OCI-LY1 (cell line): ENCODE measurements around the gene NECTIN3.

ENCODE experiments used
- H2AFZ ChIP-seq: fragments of 200-600 bp; sonication (generic), shearing (Covaris generic); 2 replicates; pipeline ENCODE4 v1.6.0; 2014; ENCODE audit warnings: antibody characterized with exemption, mild to moderate bottlenecking, low read length
- H3F3A ChIP-seq: fragments of 200-600 bp; sonication (generic), shearing (Covaris generic); 2 replicates; pipeline ENCODE4 v1.6.0; 2014; ENCODE audit warnings: mild to moderate bottlenecking, antibody characterized with exemption, low read length, moderate library complexity; ENCODE audit not compliant: insufficient read depth
- H3K27ac ChIP-seq: fragments of 200-600 bp; sonication (generic); 2 replicates; pipeline ENCODE4 v1.5.1; 2014; ENCODE audit warnings: low read length, mixed run types, mild to moderate bottlenecking, low read depth; ENCODE audit not compliant: poor library complexity, severe bottlenecking
- H3K27me3 ChIP-seq: fragments of 200-600 bp; sonication (generic); 2 replicates; pipeline ENCODE4 v1.6.0; 2014; ENCODE audit warnings: antibody characterized with exemption, mild to moderate bottlenecking, low read length, moderate library complexity; ENCODE audit not compliant: insufficient read depth
- H3K36me3 ChIP-seq: fragments of 200-600 bp; sonication (generic); 2 replicates; pipeline ENCODE4 v1.6.1; 2014; ENCODE audit warnings: mild to moderate bottlenecking, antibody characterized with exemption, low read length, moderate library complexity, mixed read lengths; ENCODE audit not compliant: insufficient read depth
- H3K4me1 ChIP-seq: fragments of 200-600 bp; sonication (generic); 2 replicates; pipeline ENCODE4 v1.5.1; 2014; ENCODE audit warnings: mild to moderate bottlenecking, low read length, moderate library complexity; ENCODE audit not compliant: insufficient read depth, severe bottlenecking
- H3K4me2 ChIP-seq: fragments of 200-600 bp; sonication (generic), shearing (Covaris generic); 2 replicates; pipeline ENCODE4 v1.6.1; 2014; ENCODE audit warnings: low read length
- H3K4me3 ChIP-seq: fragments of 200-600 bp; sonication (generic); 2 replicates; pipeline ENCODE4 v1.5.1; 2014; ENCODE audit warnings: low read length, low read depth, mild to moderate bottlenecking, mixed read lengths; ENCODE audit not compliant: poor library complexity, severe bottlenecking
- H3K79me2 ChIP-seq: fragments of 200-600 bp; shearing (Covaris generic); 2 replicates; pipeline ENCODE4 v1.6.1; 2016; ENCODE audit warnings: mixed run types, low read length, mixed read lengths; ENCODE audit not compliant: insufficient read depth
- H3K9ac ChIP-seq: fragments of 200-600 bp; sonication (generic), shearing (Covaris generic); 2 replicates; pipeline ENCODE4 v1.6.1; 2014; ENCODE audit warnings: mild to moderate bottlenecking, low read length, mixed read lengths
- H3K9me2 ChIP-seq: fragments of 200-600 bp; sonication (generic), shearing (Covaris generic); 2 replicates; pipeline ENCODE4 v1.6.1; 2014; ENCODE audit warnings: low read depth, mild to moderate bottlenecking, low read length, mixed read lengths
- H3K9me3 ChIP-seq: fragments of 200-600 bp; shearing (Covaris generic); 2 replicates; pipeline ENCODE4 v1.6.1; 2014; ENCODE audit warnings: low read length, mixed read lengths
- H4K20me1 ChIP-seq: fragments of 200-600 bp; sonication (generic), shearing (Covaris generic); 2 replicates; pipeline ENCODE4 v1.6.0; 2016; ENCODE audit warnings: mild to moderate bottlenecking, low read length; ENCODE audit not compliant: insufficient read depth
- CTCF ChIP-seq: fragments of 200-600 bp; sonication (generic), shearing (Covaris generic); IDR thresholded peaks from 2 replicates; pipeline ENCODE4 v1.5.1; 2017; ENCODE audit warnings: mild to moderate bottlenecking, antibody characterized with exemption, low read length, moderate library complexity, mixed read lengths
- EZH2 ChIP-seq: fragments of 200-600 bp; sonication (generic), shearing (Covaris generic); IDR thresholded peaks from 2 replicates; pipeline ENCODE4 v1.8.0; 2017; ENCODE audit warnings: borderline replicate concordance, mixed run types, mild to moderate bottlenecking, antibody characterized with exemption, low read length, moderate library complexity, mixed read lengths

Gene NECTIN3

GRCh38 chr3:111156517-111156916 lies 84.9 kb downstream of the NECTIN3 start:
- Histone ChIP-seq H3K9ac (no peak overlapping the region), H4K20me1 (no peaks in the 10 kb centered on the region), H3K36me3 (no peaks in the 10 kb centered on the region), H3F3A (no peaks in the 10 kb centered on the region), H3K79me2 (no peaks in the 10 kb centered on the region), H2AFZ (no peak overlapping the region), H3K9me2 (no peaks in the 10 kb centered on the region), H3K27me3 (no peaks in the 10 kb centered on the region), H3K4me1 (no peaks in the 10 kb centered on the region), H3K4me3 (no peak overlapping the region), H3K4me2 (no peak overlapping the region), H3K27ac (no peak overlapping the region), H3K9me3 (no peaks in the 10 kb centered on the region)
- TF ChIP-seq CTCF: no peak
- no peak for TF ChIP-seq EZH2

DNA sequence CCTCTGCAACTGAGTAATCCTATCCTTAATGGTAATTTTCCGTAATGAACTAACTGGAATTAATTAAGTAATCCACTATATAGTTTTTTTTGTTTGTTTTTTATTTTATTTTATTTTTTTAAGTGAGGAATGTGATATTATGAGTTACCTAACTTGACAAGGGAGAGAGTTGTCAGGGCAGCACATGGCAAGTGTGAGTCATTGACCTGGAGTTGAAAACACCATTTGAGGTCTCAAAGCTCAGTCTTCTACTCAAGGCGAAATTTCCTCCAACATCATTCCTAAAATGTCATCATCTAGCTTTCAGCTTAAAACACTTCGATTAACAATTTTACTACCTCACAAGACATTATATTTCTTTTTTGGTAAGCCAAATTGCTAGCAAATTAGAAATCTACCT lies 87.8 kb downstream of the NECTIN3 start:
- H3K27me3 ChIP-seq: no peaks in the 10 kb centered on the region
- no peak overlapping the region for H2AFZ ChIP-seq
- H3K9me3 ChIP-seq: no peaks in the 10 kb centered on the region
- no peak overlapping the region for H3K4me3 ChIP-seq
- no peak overlapping the region for H3K9ac ChIP-seq
- H4K20me1 ChIP-seq: no peaks in the 10 kb centered on the region
- H3F3A ChIP-seq: no peaks in the 10 kb centered on the region
- H3K4me2 ChIP-seq: no peak overlapping the region
- H3K9me2 ChIP-seq: no peaks in the 10 kb centered on the region
- TF ChIP-seq CTCF (no peak), EZH2 (no peak)
- no peaks in the 10 kb centered on the region for H3K4me1 ChIP-seq
- no peaks in the 10 kb centered on the region for H3K36me3 ChIP-seq
- no peak overlapping the region for H3K27ac ChIP-seq
- no peaks in the 10 kb centered on the region for H3K79me2 ChIP-seq

GRCh38 chr3:111164621-111165020 lies 93.0 kb downstream of the NECTIN3 start:
- Histone ChIP-seq H3K27me3 (no peaks in the 10 kb centered on the region), H3K9me2 (no peaks in the 10 kb centered on the region), H3K79me2 (no peaks in the 10 kb centered on the region), H3K4me3 (no peak overlapping the region), H4K20me1 (no peaks in the 10 kb centered on the region), H2AFZ (no peak overlapping the region), H3F3A (no peaks in the 10 kb centered on the region), H3K9ac (no peak overlapping the region), H3K9me3 (no peaks in the 10 kb centered on the region), H3K4me2 (no peak overlapping the region), H3K36me3 (no peaks in the 10 kb centered on the region), H3K27ac (no peak overlapping the region), H3K4me1 (no peaks in the 10 kb centered on the region)
- TF ChIP-seq EZH2 (no peak), CTCF (no peak)
